ENCODE data around the gene SLAMF6. TPM values are rescaled to one million over a fixed set of nuclear protein-coding genes. Genes with fewer than 3 reads are reported as not detected.
A peak's percentile ranks its signal among the peaks of the same experiment; 100 is the strongest.
"Not testable (repeated sequence)": the region's sequence is repeated elsewhere in the genome, so short reads cannot be mapped to it uniquely, and the experiment has no call there.

SLAMF6 gene
- total RNA-seq, 3 donors from 2014 or later (not counting 1 experiment from before 2014, with no cell fraction given) = 66.7 to 88.2 (median 68.1) TPM

GRCh38 chr1:160538985-160539651, 16.1 kb upstream of the SLAMF6 start:
- no peaks in the 10 kb centered on the region for H3K36me3 ChIP-seq (ENCODE audit: control insufficient read depth, insufficient read depth, low read length)
- DNase-seq (no peak), ATAC-seq (no peak)
- Mint-ChIP-seq H3K4me3 (peak overlapping the region; percentile 78), H3K27ac (peak overlapping the region; percentile 93 to 95), H3K27me3 (ENCODE audit: low read depth in 2 of 2) (no peaks in the 10 kb centered on the region), H3K4me1 (peaks cover 46% of the 10 kb centered on the region in 2 donors), H3K9me3 (peaks cover 0 to 3% of the 10 kb centered on the region in 2 donors), H3K36me3 (peaks cover 25% of the 10 kb centered on the region)
- H3K4me3 ChIP-seq (ENCODE audit: low read length) = no peak overlapping the region
- 84% methylated on average over 5 of the region's 5 CpGs for WGBS (ENCODE audit: insufficient coverage)
- intact Hi-C loops (cut with micrococcal nuclease) = no loop called here
- H3K27ac ChIP-seq (ENCODE audit: low read length) = peak overlapping the region; percentile 70
- H3K9me3 ChIP-seq (ENCODE audit: control insufficient read depth, insufficient read depth, low read length) = peaks cover 3% of the 10 kb centered on the region
- TF ChIP-seq CTCF (IDR thresholded peaks at IDR 0.05) = no peak
- H3K4me1 ChIP-seq (ENCODE audit: control insufficient read depth, insufficient read depth, low read length) = peaks cover 36% of the 10 kb centered on the region
- H3K27me3 ChIP-seq (ENCODE audit: control insufficient read depth, insufficient read depth, low read length) = no peaks in the 10 kb centered on the region

GRCh38 chr1:160537714-160538665, 14.9 kb upstream of the SLAMF6 start:
- H3K27ac ChIP-seq (ENCODE audit: low read length) = no peak overlapping the region
- H3K4me1 ChIP-seq (ENCODE audit: control insufficient read depth, insufficient read depth, low read length) = peaks cover 32% of the 10 kb centered on the region
- H3K9me3 ChIP-seq (ENCODE audit: control insufficient read depth, insufficient read depth, low read length) = peaks cover 3% of the 10 kb centered on the region
- H3K36me3 ChIP-seq (ENCODE audit: control insufficient read depth, insufficient read depth, low read length) = no peaks in the 10 kb centered on the region
- H3K4me1 Mint-ChIP-seq = peaks cover 41 to 44% of the 10 kb centered on the region in 2 donors
- H3K27ac Mint-ChIP-seq = peak overlapping the region; percentile 93 to 95
- H3K27me3 Mint-ChIP-seq (ENCODE audit: low read depth in 2 of 2) = no peaks in the 10 kb centered on the region
- H3K4me3 ChIP-seq (ENCODE audit: low read length) = no peak overlapping the region
- DNase-seq (no peak), ATAC-seq (no peak)
- 96% methylated on average over 6 of the region's 8 CpGs for WGBS (ENCODE audit: insufficient coverage)
- H3K27me3 ChIP-seq (ENCODE audit: control insufficient read depth, insufficient read depth, low read length) = no peaks in the 10 kb centered on the region
- H3K9me3 Mint-ChIP-seq = peaks cover 0 to 3% of the 10 kb centered on the region in 2 donors
- intact Hi-C loops (cut with micrococcal nuclease) = no loop called here
- no peak overlapping the region for H3K4me3 Mint-ChIP-seq
- TF ChIP-seq CTCF (IDR thresholded peaks at IDR 0.05) = no peak
- peaks cover 26% of the 10 kb centered on the region for H3K36me3 Mint-ChIP-seq

GRCh38 chr1:160534823-160535605, 12.0 kb upstream of the SLAMF6 start:
- DNase-seq (no peak), ATAC-seq (no peak)
- peaks cover 3% of the 10 kb centered on the region for H3K9me3 ChIP-seq (ENCODE audit: control insufficient read depth, insufficient read depth, low read length)
- intact Hi-C loops (cut with micrococcal nuclease) = no loop called here
- Mint-ChIP-seq H3K4me1 (peaks cover 16 to 20% of the 10 kb centered on the region in 2 donors), H3K9me3 (peaks cover 0 to 3% of the 10 kb centered on the region in 2 donors), H3K36me3 (peaks cover 26% of the 10 kb centered on the region), H3K27ac (no peak overlapping the region), H3K27me3 (ENCODE audit: low read depth in 2 of 2) (no peaks in the 10 kb centered on the region), H3K4me3 (no peak overlapping the region)
- TF ChIP-seq CTCF (IDR thresholded peaks at IDR 0.05) = no peak
- no peak overlapping the region for H3K4me3 ChIP-seq (ENCODE audit: low read length)
- H3K27me3 ChIP-seq (ENCODE audit: control insufficient read depth, insufficient read depth, low read length) = no peaks in the 10 kb centered on the region
- peaks cover 17% of the 10 kb centered on the region for H3K4me1 ChIP-seq (ENCODE audit: control insufficient read depth, insufficient read depth, low read length)
- WGBS (ENCODE audit: insufficient coverage) = 100% methylated on average over 3 of the region's 3 CpGs
- no peak overlapping the region for H3K27ac ChIP-seq (ENCODE audit: low read length)
- no peaks in the 10 kb centered on the region for H3K36me3 ChIP-seq (ENCODE audit: control insufficient read depth, insufficient read depth, low read length)

DNA sequence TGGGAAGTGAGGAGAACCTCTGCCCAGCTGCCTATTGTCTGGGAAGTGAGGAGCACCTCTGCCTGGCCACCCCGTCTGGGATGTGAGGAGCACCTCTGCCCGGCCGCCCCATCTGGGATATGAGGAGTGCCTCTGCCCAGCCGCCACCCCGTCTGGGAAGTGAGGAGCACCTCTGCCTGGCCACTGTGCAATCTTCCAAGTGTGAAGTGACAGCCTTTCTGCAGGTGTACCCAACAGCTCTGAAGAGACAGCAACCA, 9.4 kb upstream of the SLAMF6 start:
- H3K4me3 Mint-ChIP-seq; H3K27me3 ChIP-seq (ENCODE audit: control insufficient read depth, insufficient read depth, low read length); DNase-seq; intact Hi-C loops (cut with micrococcal nuclease); H3K27ac Mint-ChIP-seq; H3K27ac ChIP-seq (ENCODE audit: low read length); H3K9me3 Mint-ChIP-seq; H3K27me3 Mint-ChIP-seq (ENCODE audit: low read depth in 2 of 2); ATAC-seq; H3K36me3 ChIP-seq (ENCODE audit: control insufficient read depth, insufficient read depth, low read length); H3K4me3 ChIP-seq (ENCODE audit: low read length); H3K9me3 ChIP-seq (ENCODE audit: control insufficient read depth, insufficient read depth, low read length): not testable (repeated sequence)
- 96% methylated on average over 5 of the region's 5 CpGs for WGBS (ENCODE audit: insufficient coverage)
- peaks cover 0 to 19% of the 10 kb centered on the region in 2 donors for H3K4me1 Mint-ChIP-seq
- H3K36me3 Mint-ChIP-seq = peaks cover 26% of the 10 kb centered on the region
- H3K4me1 ChIP-seq (ENCODE audit: control insufficient read depth, insufficient read depth, low read length) = peaks cover 12% of the 10 kb centered on the region

GRCh38 chr1:160531809-160532556, 8.9 kb upstream of the SLAMF6 start:
- H3K9me3 Mint-ChIP-seq; H3K27ac ChIP-seq (ENCODE audit: low read length); H3K4me3 Mint-ChIP-seq; intact Hi-C loops (cut with micrococcal nuclease); H3K9me3 ChIP-seq (ENCODE audit: control insufficient read depth, insufficient read depth, low read length); H3K36me3 ChIP-seq (ENCODE audit: control insufficient read depth, insufficient read depth, low read length); ATAC-seq; H3K27me3 Mint-ChIP-seq (ENCODE audit: low read depth in 2 of 2); H3K27ac Mint-ChIP-seq; H3K4me3 ChIP-seq (ENCODE audit: low read length); DNase-seq; H3K27me3 ChIP-seq (ENCODE audit: control insufficient read depth, insufficient read depth, low read length): not testable (repeated sequence)
- Mint-ChIP-seq H3K36me3 (peaks cover 26% of the 10 kb centered on the region), H3K4me1 (peaks cover 0 to 19% of the 10 kb centered on the region in 2 donors)
- H3K4me1 ChIP-seq (ENCODE audit: control insufficient read depth, insufficient read depth, low read length) = peaks cover 12% of the 10 kb centered on the region
- 97% methylated on average over 29 of the region's 29 CpGs for WGBS (ENCODE audit: insufficient coverage)

All from natural killer cell (primary cell).